CD4-positive, alpha-beta memory T cell (primary cell): ENCODE results near the gene GJA9. TPM values are rescaled to one million over a fixed set of nuclear protein-coding genes. Genes with fewer than 3 reads are reported as not detected.
"Not testable (repeated sequence)": the region's sequence is repeated elsewhere in the genome, so short reads cannot be mapped to it uniquely, and the experiment has no call there.

Experiments used
- CTCF ChIA-PET: fragments of 350-600 bp; sonication (Branson Sonifier 250); formaldehyde crosslinking; loops from one replicate; lab custom pipeline; 2021; ENCODE audit warnings: inconsistent platforms; ENCODE audit not compliant: partially characterized antibody; lab: Charles Lee
- POLR2A ChIA-PET: fragments of 350-600 bp; sonication (Branson Sonifier 250); formaldehyde crosslinking; loops from one replicate; lab custom pipeline; 2021; ENCODE audit not compliant: partially characterized antibody; lab: Charles Lee
- DNase-seq, 5 donors: peaks; one replicate each; pipeline versions ENCODE4 v3.0.0 to v3.0.0-alpha.2; 2020 to 2022; ENCODE audit warnings: mixed read lengths in 1 of 5
- H3K27ac ChIP-seq: one replicate; pipeline ENCODE4 v1.7.0; 2013; ENCODE audit warnings: low read depth, low read length
- H3K27me3 ChIP-seq: 2 replicates; pipeline ENCODE4 v1.7.0; 2013; ENCODE audit warnings: mild to moderate bottlenecking, low read length, moderate library complexity; ENCODE audit not compliant: insufficient read depth
- H3K36me3 ChIP-seq: 2 replicates; pipeline ENCODE4 v1.7.0; 2013; ENCODE audit warnings: mild to moderate bottlenecking, low read length, moderate library complexity; ENCODE audit not compliant: insufficient read depth
- H3K4me1 ChIP-seq: 2 replicates; pipeline ENCODE4 v1.7.0; 2013; ENCODE audit warnings: mild to moderate bottlenecking, low read length, moderate library complexity; ENCODE audit not compliant: insufficient read depth
- H3K4me3 ChIP-seq, 2 donors: one replicate each; pipeline ENCODE4 v1.7.0; 2013; ENCODE audit warnings: low read length in 2 of 2, mild to moderate bottlenecking in 1 of 2
- H3K9me3 ChIP-seq, 2 donors: one replicate each; pipeline ENCODE4 v1.7.0; 2013; ENCODE audit warnings: low read length in 2 of 2, control low read depth in 1 of 2; ENCODE audit not compliant: control insufficient read depth in 1 of 2
- H3K27ac Mint-ChIP-seq, 7 donors: one replicate each; pipeline ENCODE4 v1.8.0; 2020 to 2021; ENCODE audit warnings: mixed read lengths in 7 of 7, mild to moderate bottlenecking in 6 of 7, inconsistent platforms in 3 of 7, moderate library complexity in 3 of 7
- H3K27me3 Mint-ChIP-seq, 2 donors: one replicate each; pipeline ENCODE4 v1.8.0; 2020 to 2021; ENCODE audit warnings: mixed read lengths in 2 of 2
- H3K36me3 Mint-ChIP-seq, 2 donors: one replicate each; pipeline ENCODE4 v1.8.0; 2020 to 2021; ENCODE audit warnings: mixed read lengths in 2 of 2, inconsistent platforms in 1 of 2, mild to moderate bottlenecking in 1 of 2
- H3K4me1 Mint-ChIP-seq, 4 donors: one replicate each; pipeline ENCODE4 v1.8.0; 2020 to 2021; ENCODE audit warnings: mixed read lengths in 4 of 4, mild to moderate bottlenecking in 1 of 4
- H3K4me3 Mint-ChIP-seq, 8 donors: one replicate each; pipeline ENCODE4 v1.8.0; 2020 to 2021; ENCODE audit warnings: mixed read lengths in 8 of 8, mild to moderate bottlenecking in 7 of 8, moderate library complexity in 6 of 8, inconsistent platforms in 3 of 8
- H3K9me3 Mint-ChIP-seq, 8 donors: one replicate each; pipeline ENCODE4 v1.8.0; 2020 to 2021; ENCODE audit warnings: mixed read lengths in 8 of 8, mild to moderate bottlenecking in 5 of 8, inconsistent platforms in 3 of 8, moderate library complexity in 1 of 8
- intact Hi-C: fragments of 100-400 bp; cut with micrococcal nuclease; formaldehyde crosslinking; loops from one replicate; pipeline ENCODE4 v1.15.1; 2023
- polyA plus RNA-seq, 2 donors: library from polyadenylated mRNA; unstranded; fragments of 300-500 nt; fragmentation: Illumina TruSeq; gene quantifications; one replicate each; pipeline ENCODE4 v1.2.3, GENCODE V29; 2021
- total RNA-seq, 2 experiments: library from RNA; stranded (reverse); gene quantifications; one replicate each; pipeline ENCODE4 v1.2.3, GENCODE V29; 2021

GJA9 gene
- total and polyA plus RNA-seq, 4 experiments from 2014 or later: not detected

DNA sequence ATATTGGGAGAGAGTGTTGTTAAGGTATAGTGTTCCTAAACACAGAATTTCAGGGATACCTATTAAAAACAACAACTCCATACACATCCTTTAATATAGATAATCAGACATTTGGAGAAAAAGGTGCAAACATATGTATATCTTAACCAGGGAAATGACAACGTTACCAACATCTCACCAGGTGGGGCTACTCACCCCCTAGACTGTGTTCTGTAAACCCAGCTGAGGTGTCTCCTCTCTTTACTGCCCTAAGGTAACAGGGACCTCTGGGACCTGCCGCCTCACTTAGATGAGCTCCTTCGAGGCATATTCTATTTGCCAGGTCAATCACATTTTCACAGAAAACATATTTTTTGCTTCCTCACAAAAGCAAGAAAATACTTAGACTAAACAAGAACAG lies 35.2 kb downstream of the GJA9 start:
- ChIA-PET CTCF (interaction anchor here (1.3 to 2.6 kb wide), 4 partner anchors 9 to 246 kb away, joined by 3 to 14 read pairs (median 11); no protein-coding TSS in a partner anchor), POLR2A (interaction anchor here (1.0 kb wide), 1 partner anchor 13 kb away, joined by 3 read pairs; the partner anchor contains the start of gene RRAGC)
- Mint-ChIP-seq H3K4me1 (peaks cover 10 to 23% (median 15%) of the 10 kb centered on the region in 4 donors), H3K36me3 (peaks cover 50 to 63% of the 10 kb centered on the region in 2 donors), H3K27ac (peak overlapping the region in 1 of 7 donors; percentile 59), H3K4me3 (no peak overlapping the region), H3K27me3 (no peaks in the 10 kb centered on the region), H3K9me3 (peaks cover 0 to 3% (median 0%) of the 10 kb centered on the region in 8 donors)
- intact Hi-C loops: loop anchor here (1.0 kb wide), 1 partner anchor 246 kb away; no protein-coding TSS in a partner anchor
- Histone ChIP-seq H3K9me3 (no peaks in the 10 kb centered on the region), H3K4me3 (no peak overlapping the region), H3K36me3 (peaks cover 33% of the 10 kb centered on the region), H3K27ac (no peak overlapping the region), H3K4me1 (no peaks in the 10 kb centered on the region), H3K27me3 (no peaks in the 10 kb centered on the region)
- DNase-seq: no peak

DNA sequence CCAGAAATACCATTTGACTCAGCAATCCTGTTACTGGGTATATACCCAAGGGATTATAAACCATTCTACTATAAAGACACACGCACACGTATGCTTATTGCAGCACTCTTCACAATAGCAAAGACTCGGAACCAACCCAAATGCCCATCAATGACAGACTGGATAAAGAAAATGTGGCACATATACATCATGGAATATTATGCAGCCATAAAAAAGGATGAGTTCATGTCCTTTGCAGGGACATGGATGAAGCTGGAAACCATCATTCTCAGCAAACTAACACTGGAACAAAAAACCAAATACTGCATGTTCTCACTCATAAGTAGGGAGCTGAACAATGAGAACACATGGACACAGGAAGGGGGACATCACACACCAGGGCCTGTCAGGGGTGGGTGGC lies 36.3 kb downstream of the GJA9 start:
- H3K27me3 Mint-ChIP-seq, H3K4me1 ChIP-seq, H3K9me3 Mint-ChIP-seq, H3K4me3 ChIP-seq, DNase-seq, H3K4me3 Mint-ChIP-seq, intact Hi-C loops, H3K27me3 ChIP-seq, POLR2A ChIA-PET, H3K27ac ChIP-seq, H3K9me3 ChIP-seq: not testable (repeated sequence)
- Mint-ChIP-seq H3K27ac (peak overlapping the region in 1 of 7 donors; percentile 81), H3K36me3 (peaks cover 50 to 63% of the 10 kb centered on the region in 2 donors), H3K4me1 (peaks cover 17 to 28% (median 20%) of the 10 kb centered on the region in 4 donors)
- H3K36me3 ChIP-seq: peaks cover 27% of the 10 kb centered on the region
- CTCF ChIA-PET: interaction anchor here (2.0 to 2.6 kb wide), 3 partner anchors 8 to 247 kb away, joined by 10 to 14 read pairs (median 12); no protein-coding TSS in a partner anchor

DNA sequence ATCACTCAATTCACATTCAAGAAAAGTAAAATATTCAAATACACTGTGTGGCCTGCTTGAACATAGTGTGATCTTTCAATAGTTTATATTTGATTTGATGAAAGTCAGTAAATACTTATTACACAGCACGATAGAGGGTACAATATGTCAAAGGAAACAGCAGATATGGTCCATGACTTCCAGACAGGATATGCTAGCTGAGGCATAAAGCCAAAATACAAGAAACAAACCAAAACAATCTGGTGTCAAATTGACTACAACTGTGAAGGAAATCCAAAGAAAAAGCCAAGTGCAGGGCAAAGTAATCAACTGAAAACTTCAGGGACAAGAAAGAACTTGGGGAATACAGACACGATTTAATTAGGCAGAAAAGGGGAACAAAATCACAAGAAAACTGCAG lies 41.1 kb downstream of the GJA9 start:
- no peaks in the 10 kb centered on the region for H3K9me3 ChIP-seq
- peaks cover 25% of the 10 kb centered on the region for H3K36me3 ChIP-seq
- Mint-ChIP-seq H3K9me3 (peaks cover 0 to 3% (median 0%) of the 10 kb centered on the region in 8 donors), H3K36me3 (peaks cover 51 to 64% of the 10 kb centered on the region in 2 donors), H3K27me3 (no peaks in the 10 kb centered on the region), H3K27ac (peak overlapping the region in 5 of 7 donors; percentile 14 to 82 (median 63)), H3K4me1 (peaks cover 14 to 20% (median 17%) of the 10 kb centered on the region in 4 donors), H3K4me3 (no peak overlapping the region)
- H3K4me1 ChIP-seq: no peaks in the 10 kb centered on the region
- no peak overlapping the region for H3K27ac ChIP-seq
- no peak overlapping the region for H3K4me3 ChIP-seq
- H3K27me3 ChIP-seq: no peaks in the 10 kb centered on the region
- ChIA-PET CTCF (no interaction called here), POLR2A (no interaction called here)
- no peak for DNase-seq
- intact Hi-C loops: no loop called here

DNA sequence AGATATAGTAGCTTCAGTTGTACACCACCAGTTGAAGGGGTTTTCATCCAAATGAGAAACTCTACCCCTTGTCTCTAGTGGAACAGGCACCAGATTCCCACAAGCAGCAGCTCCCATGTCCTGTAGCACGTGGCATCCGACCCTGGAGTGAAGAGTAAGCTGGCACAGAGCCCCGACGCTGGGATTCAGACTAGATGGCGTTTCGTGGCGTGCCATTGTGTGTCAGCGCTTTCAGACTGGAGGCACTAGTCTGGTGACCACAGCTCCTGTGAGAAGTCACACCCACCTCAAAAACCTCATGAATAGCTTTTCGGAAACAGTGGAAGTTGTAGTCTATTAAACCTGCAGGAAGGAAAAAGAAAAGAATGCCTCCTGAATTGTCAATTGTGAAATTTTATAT lies 42.0 kb downstream of the GJA9 start:
- ChIA-PET CTCF (no interaction called here), POLR2A (no interaction called here)
- Histone ChIP-seq H3K27me3 (no peaks in the 10 kb centered on the region), H3K9me3 (no peaks in the 10 kb centered on the region), H3K4me1 (no peaks in the 10 kb centered on the region), H3K4me3 (no peak overlapping the region), H3K27ac (no peak overlapping the region), H3K36me3 (peaks cover 25% of the 10 kb centered on the region)
- DNase-seq: no peak
- Mint-ChIP-seq H3K4me3 (no peak overlapping the region), H3K4me1 (peaks cover 10 to 14% (median 11%) of the 10 kb centered on the region in 4 donors), H3K27me3 (no peaks in the 10 kb centered on the region), H3K27ac (no peak overlapping the region), H3K36me3 (peaks cover 42 to 55% of the 10 kb centered on the region in 2 donors), H3K9me3 (no peaks in the 10 kb centered on the region)
- intact Hi-C loops: loop anchor here (5.0 kb wide), 1 partner anchor 947 kb away; no protein-coding TSS in a partner anchor

DNA sequence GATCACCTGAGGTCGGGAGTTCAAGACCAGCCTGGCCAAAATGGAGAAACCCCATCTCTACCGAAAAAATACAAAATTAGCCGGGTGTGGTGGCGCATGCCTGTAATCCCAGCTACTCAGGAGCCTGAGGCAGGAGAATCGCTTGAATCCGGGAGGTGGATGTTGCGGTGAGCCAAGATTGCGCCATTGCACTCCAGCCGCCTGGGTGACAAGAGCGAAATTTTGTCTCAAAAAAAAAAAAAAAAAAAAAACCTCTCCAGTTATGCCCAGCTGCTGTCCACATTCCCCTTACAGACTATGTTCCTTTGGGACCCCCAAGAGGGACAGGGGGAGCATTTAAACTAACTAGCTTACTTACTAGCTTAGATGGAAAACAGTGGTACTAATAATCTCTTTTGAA lies 45.1 kb downstream of the GJA9 start:
- H3K27ac ChIP-seq, H3K9me3 ChIP-seq, H3K27ac Mint-ChIP-seq, POLR2A ChIA-PET, H3K4me3 Mint-ChIP-seq, DNase-seq, H3K9me3 Mint-ChIP-seq, H3K4me1 ChIP-seq, H3K27me3 Mint-ChIP-seq, H3K4me3 ChIP-seq, H3K27me3 ChIP-seq: not testable (repeated sequence)
- Mint-ChIP-seq H3K4me1 (peaks cover 3 to 14% (median 5%) of the 10 kb centered on the region in 4 donors), H3K36me3 (peaks cover 26 to 35% of the 10 kb centered on the region in 2 donors)
- intact Hi-C loops: loop anchor here (5.0 kb wide), 1 partner anchor 944 kb away; no protein-coding TSS in a partner anchor
- CTCF ChIA-PET: interaction anchor here (0.7 to 3.0 kb wide), 7 partner anchors 10 to 846 kb away, joined by 3 to 11 read pairs (median 4); partner anchors contain the start of gene SF3A3
- peaks cover 16% of the 10 kb centered on the region for H3K36me3 ChIP-seq

DNA sequence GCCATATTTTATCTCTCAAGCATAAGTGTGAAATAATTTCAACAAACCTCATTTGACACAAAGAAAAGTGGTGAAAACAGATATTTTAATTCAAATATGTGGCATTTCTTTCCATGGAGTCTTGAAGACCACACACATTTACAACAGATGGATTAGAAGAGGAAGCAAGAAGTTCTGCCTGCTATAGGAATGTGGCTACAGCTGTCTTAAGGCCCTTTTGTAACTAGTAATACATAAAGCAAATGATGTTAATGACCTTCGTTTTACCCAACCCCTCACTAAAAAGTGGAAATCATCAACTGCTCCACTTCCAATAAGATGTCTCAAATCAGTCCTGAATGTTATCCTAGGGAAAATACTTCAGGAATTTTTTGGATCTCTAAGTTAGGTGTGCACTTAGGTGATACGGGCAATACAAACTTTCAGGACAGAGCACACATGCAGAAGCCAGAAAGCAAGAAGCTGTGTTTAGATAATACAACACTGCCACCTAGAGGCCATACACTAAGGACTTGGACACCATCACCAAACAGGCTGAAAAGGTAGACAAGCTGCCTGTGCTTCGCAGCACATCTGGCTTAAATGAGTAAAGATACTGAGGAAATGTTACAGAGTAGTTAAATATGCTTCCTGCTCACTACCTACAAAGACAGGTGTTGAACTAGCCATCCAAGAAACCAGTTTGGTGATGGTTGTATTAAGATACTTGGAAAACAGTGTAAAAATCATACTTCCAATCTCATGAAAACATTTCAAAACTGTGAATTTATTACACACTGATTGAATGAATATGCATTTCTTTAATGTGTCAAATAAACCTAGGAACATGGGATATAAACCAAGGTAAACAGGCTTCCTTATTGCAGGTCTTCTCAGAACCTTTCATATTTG lies 46.2 kb downstream of the GJA9 start:
- H3K4me1 ChIP-seq: no peaks in the 10 kb centered on the region
- Mint-ChIP-seq H3K4me3 (no peak overlapping the region), H3K27ac (no peak overlapping the region), H3K36me3 (peaks cover 20 to 27% of the 10 kb centered on the region in 2 donors), H3K4me1 (peaks cover 0 to 7% (median under 1%) of the 10 kb centered on the region in 4 donors), H3K9me3 (no peaks in the 10 kb centered on the region), H3K27me3 (peaks cover 2 to 6% of the 10 kb centered on the region in 2 donors)
- H3K36me3 ChIP-seq: peaks cover 16% of the 10 kb centered on the region
- H3K9me3 ChIP-seq: no peaks in the 10 kb centered on the region
- intact Hi-C loops: loop anchor here (1.0 to 5.0 kb wide), 4 partner anchors 257 to 1232 kb away; partner anchors contain the start of gene SF3A3
- H3K27ac ChIP-seq: no peak overlapping the region
- CTCF ChIA-PET: interaction anchor here (0.7 to 3.3 kb wide), 11 partner anchors 8 to 845 kb away, joined by 3 to 14 read pairs (median 4); no protein-coding TSS in a partner anchor
- H3K4me3 ChIP-seq: no peak overlapping the region
- peak; percentile 51 to 73 (median 70) for DNase-seq
- no peaks in the 10 kb centered on the region for H3K27me3 ChIP-seq
- POLR2A ChIA-PET: interaction anchor here (1.0 kb wide), 1 partner anchor 257 kb away, joined by 3 read pairs; no protein-coding TSS in a partner anchor
